ENCODE data around the gene SPATS2. TPM values are rescaled to one million over a fixed set of nuclear protein-coding genes. Genes with fewer than 3 reads are reported as not detected.

Gene SPATS2
- total RNA-seq, 1 donor from 2014 or later: 69.0 TPM

DNA sequence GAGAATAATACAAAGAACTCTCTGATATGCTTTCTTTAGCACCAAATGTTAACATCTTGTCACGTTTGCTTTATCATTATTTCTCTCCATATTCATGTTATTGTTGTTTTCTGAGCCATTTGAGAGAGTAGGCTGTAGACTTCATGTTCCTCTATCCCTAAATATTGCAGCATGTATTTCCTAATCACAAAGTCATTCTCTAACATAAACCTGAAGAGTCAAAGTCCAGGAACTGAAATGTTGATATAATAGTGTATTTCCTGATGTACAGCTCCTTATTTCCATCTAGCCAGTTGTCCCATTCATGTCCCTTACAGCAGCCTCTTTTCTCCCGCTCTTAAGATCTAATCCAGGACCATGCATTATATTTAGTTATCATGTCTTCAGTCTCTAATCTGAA lies 72.8 kb downstream of the SPATS2 start:
- no peak overlapping the region for H3K27ac Mint-ChIP-seq
- H3K9me3 Mint-ChIP-seq: no peaks in the 10 kb centered on the region
- H3K4me3 Mint-ChIP-seq: no peak overlapping the region
- TF ChIP-seq, protein P1, sequence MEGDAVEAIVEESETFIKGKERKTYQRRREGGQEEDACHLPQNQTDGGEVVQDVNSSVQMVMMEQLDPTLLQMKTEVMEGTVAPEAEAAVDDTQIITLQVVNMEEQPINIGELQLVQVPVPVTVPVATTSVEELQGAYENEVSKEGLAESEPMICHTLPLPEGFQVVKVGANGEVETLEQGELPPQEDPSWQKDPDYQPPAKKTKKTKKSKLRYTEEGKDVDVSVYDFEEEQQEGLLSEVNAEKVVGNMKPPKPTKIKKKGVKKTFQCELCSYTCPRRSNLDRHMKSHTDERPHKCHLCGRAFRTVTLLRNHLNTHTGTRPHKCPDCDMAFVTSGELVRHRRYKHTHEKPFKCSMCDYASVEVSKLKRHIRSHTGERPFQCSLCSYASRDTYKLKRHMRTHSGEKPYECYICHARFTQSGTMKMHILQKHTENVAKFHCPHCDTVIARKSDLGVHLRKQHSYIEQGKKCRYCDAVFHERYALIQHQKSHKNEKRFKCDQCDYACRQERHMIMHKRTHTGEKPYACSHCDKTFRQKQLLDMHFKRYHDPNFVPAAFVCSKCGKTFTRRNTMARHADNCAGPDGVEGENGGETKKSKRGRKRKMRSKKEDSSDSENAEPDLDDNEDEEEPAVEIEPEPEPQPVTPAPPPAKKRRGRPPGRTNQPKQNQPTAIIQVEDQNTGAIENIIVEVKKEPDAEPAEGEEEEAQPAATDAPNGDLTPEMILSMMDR (IDR thresholded peaks at IDR 0.05; ENCODE audit: unreplicated experiment): no peak
- peaks cover 15% of the 10 kb centered on the region for H3K36me3 Mint-ChIP-seq
- no peak for DNase-seq (ENCODE audit: low spot score in 2 of 2, unreplicated experiment in 2 of 2)
- no peaks in the 10 kb centered on the region for H3K27me3 Mint-ChIP-seq (ENCODE audit: low read depth)
- peaks cover 2% of the 10 kb centered on the region for H3K4me1 Mint-ChIP-seq

DNA sequence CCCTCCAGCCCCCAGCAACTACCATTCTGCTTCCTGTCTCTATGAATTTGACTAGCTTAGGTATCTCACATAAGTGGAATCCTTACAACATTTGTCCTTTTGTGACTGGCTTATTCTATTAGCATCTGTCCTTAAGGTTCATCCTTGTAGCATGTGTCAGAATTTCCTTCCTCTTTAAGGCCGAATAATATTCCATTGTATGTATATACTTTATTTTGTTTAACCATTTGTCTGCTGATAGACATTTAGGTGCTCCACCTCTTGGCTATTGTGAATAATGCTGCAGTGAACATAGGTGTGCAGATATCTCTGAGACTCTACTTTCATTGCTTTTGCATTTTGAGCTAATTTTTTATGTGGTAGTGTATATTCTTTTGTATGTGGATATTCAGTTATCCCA lies 75.7 kb downstream of the SPATS2 start:
- TF ChIP-seq, protein P1 (IDR thresholded peaks at IDR 0.05; ENCODE audit: unreplicated experiment): no peak
- H3K27me3 Mint-ChIP-seq (ENCODE audit: low read depth): no peaks in the 10 kb centered on the region
- no peak overlapping the region for H3K4me3 Mint-ChIP-seq
- no peak for DNase-seq (ENCODE audit: low spot score in 2 of 2, unreplicated experiment in 2 of 2)
- H3K27ac Mint-ChIP-seq: no peak overlapping the region
- H3K4me1 Mint-ChIP-seq: peaks cover 2% of the 10 kb centered on the region
- H3K36me3 Mint-ChIP-seq: peaks cover 28% of the 10 kb centered on the region
- peaks cover 9% of the 10 kb centered on the region for H3K9me3 Mint-ChIP-seq

DNA sequence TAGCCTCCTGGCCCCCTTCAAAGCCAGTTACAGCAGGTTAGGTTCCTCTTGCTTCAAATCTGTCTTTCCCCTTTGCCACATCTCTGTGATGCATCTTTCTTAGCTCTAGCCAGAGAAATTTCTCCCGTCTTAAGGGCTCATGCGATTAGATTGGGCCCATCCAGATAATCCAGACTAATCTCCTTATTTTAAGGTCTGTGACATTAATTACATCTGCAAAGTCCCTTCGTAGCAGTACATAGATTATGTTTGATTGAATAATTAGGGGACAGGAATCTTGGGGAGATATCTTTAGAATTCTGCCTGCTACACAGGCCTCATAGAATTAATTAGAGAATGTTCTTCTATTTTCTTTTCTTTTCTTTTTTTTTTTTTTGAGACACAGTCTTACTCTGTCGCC lies 79.3 kb downstream of the SPATS2 start:
- Mint-ChIP-seq H3K36me3 (peaks cover 42% of the 10 kb centered on the region), H3K4me1 (peaks cover 4% of the 10 kb centered on the region), H3K27ac (no peak overlapping the region), H3K27me3 (ENCODE audit: low read depth) (no peaks in the 10 kb centered on the region), H3K4me3 (no peak overlapping the region), H3K9me3 (peaks cover 17% of the 10 kb centered on the region)
- TF ChIP-seq, protein P1 (IDR thresholded peaks at IDR 0.05; ENCODE audit: unreplicated experiment): no peak
- DNase-seq (ENCODE audit: low spot score in 2 of 2, unreplicated experiment in 2 of 2): no peak

DNA sequence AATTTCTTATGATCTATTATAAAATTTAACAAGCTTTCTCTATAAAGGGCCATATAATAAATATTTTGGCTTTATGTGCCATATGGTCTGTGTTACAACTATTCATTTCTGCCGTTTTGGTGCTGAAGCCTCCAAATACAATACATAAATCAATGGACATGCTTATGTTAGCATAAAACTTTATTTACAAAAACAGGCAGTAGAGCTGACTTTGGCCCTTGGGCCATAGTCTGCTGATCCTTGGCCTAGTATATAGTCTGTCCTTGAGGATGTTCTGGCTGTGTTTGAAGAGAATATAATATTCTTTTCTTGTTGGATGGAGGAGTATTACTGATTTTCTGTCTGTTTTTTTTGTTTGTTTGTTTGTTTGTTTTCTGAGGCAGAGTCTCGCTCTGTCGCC lies 81.6 kb downstream of the SPATS2 start:
- Mint-ChIP-seq H3K9me3 (peaks cover 17% of the 10 kb centered on the region), H3K4me1 (peaks cover 6% of the 10 kb centered on the region), H3K4me3 (no peak overlapping the region), H3K27me3 (ENCODE audit: low read depth) (no peaks in the 10 kb centered on the region), H3K27ac (no peak overlapping the region), H3K36me3 (peaks cover 36% of the 10 kb centered on the region)
- TF ChIP-seq, protein P1 (IDR thresholded peaks at IDR 0.05; ENCODE audit: unreplicated experiment): no peak
- no peak for DNase-seq (ENCODE audit: low spot score in 2 of 2, unreplicated experiment in 2 of 2)

DNA sequence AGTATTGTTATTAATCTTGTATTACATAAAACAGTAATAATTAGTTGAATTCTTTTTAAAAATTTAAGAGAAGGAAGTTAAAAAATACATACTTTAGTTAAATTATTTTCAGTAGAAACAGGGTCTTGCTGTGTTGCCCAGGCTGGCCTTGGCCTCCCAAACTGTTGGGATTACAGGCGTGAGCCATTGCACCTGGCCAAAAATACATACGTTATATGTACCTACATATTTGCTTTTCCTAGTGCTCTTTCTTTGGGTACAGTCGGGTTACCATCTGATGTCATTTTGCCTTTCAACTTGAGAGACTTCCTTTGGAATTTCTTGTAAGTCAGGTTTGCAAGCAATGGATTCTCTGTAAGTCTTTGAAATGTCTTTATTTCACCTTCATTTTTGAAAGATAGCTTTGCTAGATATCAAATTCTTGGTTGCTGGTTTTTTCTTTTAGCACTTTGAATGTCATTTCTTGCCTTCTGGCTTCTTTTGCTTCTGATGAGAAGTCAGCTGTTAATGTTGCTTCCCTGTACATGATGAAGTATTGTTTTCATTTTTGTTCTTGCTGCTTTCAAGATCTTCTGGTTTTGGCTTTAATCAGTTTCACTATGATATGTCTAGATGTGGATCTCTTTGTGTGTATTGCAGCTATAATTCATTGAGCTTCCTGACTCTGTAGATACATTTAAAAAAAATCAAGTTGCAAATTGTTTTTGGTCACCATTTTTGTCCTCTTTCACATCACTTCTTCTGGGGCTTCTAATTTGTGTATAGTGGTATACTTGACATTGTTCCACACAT lies 84.4 kb downstream of the SPATS2 start:
- TF ChIP-seq, protein P1 (IDR thresholded peaks at IDR 0.05; ENCODE audit: unreplicated experiment): no peak
- Mint-ChIP-seq H3K36me3 (peaks cover 27% of the 10 kb centered on the region), H3K4me1 (peaks cover 14% of the 10 kb centered on the region), H3K27ac (peak overlapping the region; percentile 67), H3K9me3 (peaks cover 14% of the 10 kb centered on the region), H3K4me3 (no peak overlapping the region), H3K27me3 (ENCODE audit: low read depth) (no peaks in the 10 kb centered on the region)
- no peak for DNase-seq (ENCODE audit: low spot score in 2 of 2, unreplicated experiment in 2 of 2)

Measured in mesothelial cell of epicardium (in vitro differentiated cells).